HG03066 (cell line): ENCODE data around the gene OPN1MW3.
"Not testable (repeated sequence)": the region's sequence is repeated elsewhere in the genome, so short reads cannot be mapped to it uniquely, and the experiment has no call there.

Experiments
- ATAC-seq: cut with Tn5 transposase; IDR thresholded peaks from one replicate; pipeline ENCODE4 v1.9.1; 2021; ENCODE audit warnings: low read depth; ENCODE audit not compliant: unreplicated experiment

Gene OPN1MW3

GRCh38 chrX:154257282-154257681 lies at the start of gene OPN1MW3:
Gene OPN1MW3, plus strand, starts transcription at chrX:154257582. Its CDS starts 38 bp downstream, at chrX:154257620.
- not testable (repeated sequence) for ATAC-seq

DNA sequence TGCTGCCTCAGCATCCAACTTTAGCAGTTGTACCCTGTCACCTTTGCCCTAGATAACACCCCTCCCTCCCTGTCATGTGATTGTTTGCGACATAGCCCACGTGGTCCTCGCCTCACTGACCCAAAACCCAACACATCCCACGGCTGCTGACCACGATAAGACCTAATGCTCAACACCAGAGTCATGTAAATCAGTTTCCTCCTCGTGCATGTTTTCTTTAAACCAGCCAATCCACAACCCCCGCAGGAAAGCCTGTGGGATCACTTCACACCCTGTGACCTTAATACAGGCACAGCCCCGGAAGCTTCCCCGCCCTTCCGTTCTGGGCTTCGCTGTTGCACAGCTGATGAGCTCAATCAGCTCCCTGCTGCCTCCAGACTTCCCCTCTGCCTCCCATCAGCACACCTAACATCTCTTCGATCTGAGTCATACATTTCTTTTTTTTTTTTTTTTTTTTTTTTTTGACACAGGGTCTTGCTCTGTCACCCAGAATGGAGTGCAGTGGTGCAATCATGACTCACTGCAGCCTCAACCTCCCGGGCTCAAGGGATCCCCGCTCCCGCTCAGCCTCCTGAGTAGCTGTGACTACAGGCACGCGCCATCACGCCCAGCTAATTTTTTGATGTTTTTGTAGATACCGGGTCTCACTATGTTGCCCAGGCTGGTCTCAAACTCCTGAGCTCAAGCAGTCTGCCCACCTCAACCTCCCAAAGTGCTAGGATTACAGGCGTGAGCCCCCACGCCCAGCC lies 47.5 kb upstream of the OPN1MW3 start:
- not testable (repeated sequence) for ATAC-seq

GRCh38 chrX:154211057-154211456 lies 46.3 kb upstream of the OPN1MW3 start:
- ATAC-seq = not testable (repeated sequence)

GRCh38 chrX:154211499-154211898 lies 45.9 kb upstream of the OPN1MW3 start:
- not testable (repeated sequence) for ATAC-seq

DNA sequence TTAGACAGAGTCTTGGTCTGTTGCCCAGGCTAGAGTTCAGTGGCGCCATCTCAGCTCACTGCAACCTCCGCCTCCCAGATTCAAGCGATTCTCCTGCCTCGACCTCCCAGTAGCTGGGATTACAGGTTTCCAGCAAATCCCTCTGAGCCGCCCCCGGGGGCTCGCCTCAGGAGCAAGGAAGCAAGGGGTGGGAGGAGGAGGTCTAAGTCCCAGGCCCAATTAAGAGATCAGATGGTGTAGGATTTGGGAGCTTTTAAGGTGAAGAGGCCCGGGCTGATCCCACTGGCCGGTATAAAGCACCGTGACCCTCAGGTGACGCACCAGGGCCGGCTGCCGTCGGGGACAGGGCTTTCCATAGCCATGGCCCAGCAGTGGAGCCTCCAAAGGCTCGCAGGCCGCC lies 37.9 kb upstream of the OPN1MW3 start, which contains the start of gene OPN1MW2:
Gene OPN1MW2 (plus strand): TSS at position 301 of the 400 bp plus-strand sequence. CDS start 60 bp downstream, at position 361.
- ATAC-seq = not testable (repeated sequence)

DNA sequence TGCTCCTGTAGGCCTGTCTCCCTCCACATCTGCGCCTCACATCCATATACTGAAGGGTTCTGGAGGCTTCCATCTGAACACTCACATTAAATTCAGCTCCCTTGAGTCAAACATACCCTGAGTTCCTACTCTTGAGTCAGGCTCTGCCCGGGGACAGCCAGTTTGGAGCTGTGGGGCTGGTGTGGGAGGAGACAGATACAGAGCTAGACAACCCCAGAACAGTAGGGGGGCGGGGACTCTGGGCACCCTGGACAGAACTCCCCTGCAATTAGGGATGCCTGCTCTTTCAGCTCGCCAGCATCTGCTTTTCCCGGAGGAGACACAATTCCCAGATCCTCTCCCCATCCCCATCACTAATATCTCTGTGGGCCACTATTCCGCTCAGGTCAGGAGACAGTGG lies 32.1 kb upstream of the OPN1MW3 start:
- not testable (repeated sequence) for ATAC-seq

DNA sequence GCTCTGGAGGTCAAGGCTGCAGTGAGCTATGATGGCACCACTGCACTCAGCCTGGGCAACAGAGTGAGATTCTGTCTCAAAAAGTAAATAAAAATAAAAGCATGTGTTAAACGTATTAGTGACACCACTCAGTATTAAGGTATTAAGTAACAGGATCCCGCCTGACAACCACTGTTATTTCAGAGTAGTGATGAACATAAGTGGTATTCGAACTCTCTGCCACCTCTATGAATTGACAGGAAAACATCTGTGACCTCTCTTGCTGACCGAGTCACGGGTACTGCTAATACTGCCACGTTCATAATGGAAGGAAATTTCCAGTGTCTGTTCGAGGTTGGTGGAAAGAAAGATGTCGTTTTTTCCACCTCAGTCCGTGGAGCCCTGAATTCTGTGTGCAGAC lies 30.7 kb upstream of the OPN1MW3 start:
- ATAC-seq = not testable (repeated sequence)

- not testable (repeated sequence) for ATAC-seq
These were observed 25.9 kb upstream of the OPN1MW3 start for GRCh38 chrX:154231443-154231842.

DNA sequence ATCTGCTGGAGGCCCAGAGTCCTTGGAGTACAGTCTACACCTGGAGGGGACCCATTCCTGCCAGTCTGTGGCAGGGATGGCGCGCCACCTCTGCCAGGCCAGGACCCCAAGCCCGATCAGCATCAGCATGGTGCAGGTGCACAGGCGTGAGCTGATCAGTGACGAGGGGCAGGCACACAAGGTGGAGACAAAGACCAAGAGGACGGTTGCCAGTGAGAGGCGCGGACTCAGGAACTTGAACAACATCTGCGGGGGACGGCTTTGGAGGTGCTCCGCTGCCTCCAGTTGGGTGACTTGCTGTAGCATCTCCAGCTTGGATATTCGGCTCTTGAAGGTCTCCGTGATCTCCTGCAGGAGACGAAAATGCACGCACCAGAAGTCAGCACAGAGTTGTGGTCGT lies 23.8 kb upstream of the OPN1MW3 start:
- not testable (repeated sequence) for ATAC-seq

DNA sequence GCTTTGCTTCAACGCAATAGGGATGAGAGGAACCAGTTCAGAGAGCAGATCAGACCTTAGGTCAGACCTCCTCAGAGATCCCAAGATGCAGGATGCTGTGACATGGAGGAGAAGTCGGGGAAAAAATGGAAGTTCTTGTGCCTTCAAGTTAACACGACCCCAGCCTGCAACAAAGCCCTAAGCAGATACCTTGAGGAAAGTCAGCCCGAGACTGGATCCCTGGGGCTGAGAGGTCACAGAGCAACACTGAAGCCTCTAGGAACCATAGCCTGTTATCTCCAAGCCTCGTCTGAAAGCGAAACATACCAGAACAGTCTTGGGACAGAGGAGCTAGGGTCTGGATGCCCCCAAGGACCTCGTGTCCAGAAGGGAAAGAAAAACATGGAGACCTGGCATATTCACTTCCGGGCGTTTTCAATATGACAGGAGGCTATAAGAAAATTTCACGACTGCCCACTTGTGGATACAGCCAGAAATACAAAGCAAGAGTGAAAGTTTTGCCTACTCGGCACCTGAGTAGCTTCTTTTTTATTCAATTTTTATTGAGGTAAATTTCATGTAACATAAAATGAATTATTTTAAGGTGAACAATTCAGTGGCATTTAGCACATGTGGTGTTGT lies 18.3 kb upstream of the OPN1MW3 start:
- ATAC-seq = not testable (repeated sequence)

DNA sequence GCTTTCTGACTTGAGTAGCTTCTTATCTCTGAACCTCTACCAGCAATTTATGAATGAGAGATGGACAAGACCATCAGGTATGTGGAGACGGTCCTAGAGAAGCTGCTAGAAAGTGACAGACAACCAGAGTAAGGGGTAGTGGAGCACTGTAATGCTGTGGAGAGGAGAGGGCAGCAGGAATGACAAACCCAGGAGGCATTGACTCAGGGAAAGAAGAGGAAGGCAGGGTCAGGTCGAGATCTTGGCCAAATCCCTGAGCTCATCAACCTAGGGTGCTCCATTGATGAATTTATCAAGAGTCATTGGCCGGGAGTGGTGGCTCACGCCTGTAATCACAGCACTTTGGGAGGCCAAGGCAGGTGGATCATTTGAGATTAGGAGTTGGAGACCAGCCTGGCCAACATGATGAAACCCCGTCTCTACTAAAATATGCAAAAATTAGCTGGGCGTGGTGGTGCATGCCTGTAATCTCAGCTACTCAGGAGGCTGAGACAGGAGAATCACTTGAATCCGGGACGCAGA lies 17.3 kb upstream of the OPN1MW3 start:
- not testable (repeated sequence) for ATAC-seq

DNA sequence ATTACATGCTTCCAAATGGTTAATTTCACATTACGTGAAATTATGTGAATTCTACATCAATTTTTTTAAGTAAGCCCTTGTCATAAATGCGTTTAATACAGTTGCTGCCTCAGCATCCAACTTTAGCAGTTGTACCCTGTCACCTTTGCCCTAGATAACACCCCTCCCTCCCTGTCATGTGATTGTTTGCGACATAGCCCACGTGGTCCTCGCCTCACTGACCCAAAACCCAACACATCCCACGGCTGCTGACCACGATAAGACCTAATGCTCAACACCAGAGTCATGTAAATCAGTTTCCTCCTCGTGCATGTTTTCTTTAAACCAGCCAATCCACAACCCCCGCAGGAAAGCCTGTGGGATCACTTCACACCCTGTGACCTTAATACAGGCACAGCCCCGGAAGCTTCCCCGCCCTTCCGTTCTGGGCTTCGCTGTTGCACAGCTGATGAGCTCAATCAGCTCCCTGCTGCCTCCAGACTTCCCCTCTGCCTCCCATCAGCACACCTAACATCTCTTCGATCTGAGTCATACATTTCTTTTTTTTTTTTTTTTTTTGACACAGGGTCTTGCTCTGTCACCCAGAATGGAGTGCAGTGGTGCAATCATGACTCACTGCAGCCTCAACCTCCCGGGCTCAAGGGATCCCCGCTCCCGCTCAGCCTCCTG lies 9.9 kb upstream of the OPN1MW3 start:
- ATAC-seq = peak; percentile 75

GRCh38 chrX:154248076-154248475 lies 9.3 kb upstream of the OPN1MW3 start:
- not testable (repeated sequence) for ATAC-seq

DNA sequence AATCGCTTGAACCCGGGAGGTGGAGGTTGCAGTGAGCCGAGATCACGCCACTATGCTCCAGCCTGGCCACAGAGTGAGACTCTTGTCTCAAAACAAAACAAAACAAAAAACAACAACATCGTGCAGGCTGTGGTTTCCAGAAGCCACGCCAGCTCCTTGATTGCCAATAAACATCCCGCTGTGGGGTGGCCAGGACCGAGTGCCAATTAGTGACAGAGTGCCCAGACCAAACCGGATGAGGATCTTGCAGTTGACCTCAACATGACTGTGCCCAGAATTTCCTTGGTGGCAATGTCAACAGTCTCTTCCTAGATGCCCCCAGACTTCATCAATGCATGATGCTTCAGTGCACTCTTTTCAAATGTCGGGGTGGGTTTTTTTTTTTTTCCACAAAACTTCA lies 1.3 kb downstream of the OPN1MW3 start:
- ATAC-seq = not testable (repeated sequence)

- not testable (repeated sequence) for ATAC-seq
These were observed 5.7 kb downstream of the OPN1MW3 start for GRCh38 chrX:154263072-154263471.

GRCh38 chrX:154269245-154269644 lies 11.9 kb downstream of the OPN1MW3 start:
- ATAC-seq = not testable (repeated sequence)

DNA sequence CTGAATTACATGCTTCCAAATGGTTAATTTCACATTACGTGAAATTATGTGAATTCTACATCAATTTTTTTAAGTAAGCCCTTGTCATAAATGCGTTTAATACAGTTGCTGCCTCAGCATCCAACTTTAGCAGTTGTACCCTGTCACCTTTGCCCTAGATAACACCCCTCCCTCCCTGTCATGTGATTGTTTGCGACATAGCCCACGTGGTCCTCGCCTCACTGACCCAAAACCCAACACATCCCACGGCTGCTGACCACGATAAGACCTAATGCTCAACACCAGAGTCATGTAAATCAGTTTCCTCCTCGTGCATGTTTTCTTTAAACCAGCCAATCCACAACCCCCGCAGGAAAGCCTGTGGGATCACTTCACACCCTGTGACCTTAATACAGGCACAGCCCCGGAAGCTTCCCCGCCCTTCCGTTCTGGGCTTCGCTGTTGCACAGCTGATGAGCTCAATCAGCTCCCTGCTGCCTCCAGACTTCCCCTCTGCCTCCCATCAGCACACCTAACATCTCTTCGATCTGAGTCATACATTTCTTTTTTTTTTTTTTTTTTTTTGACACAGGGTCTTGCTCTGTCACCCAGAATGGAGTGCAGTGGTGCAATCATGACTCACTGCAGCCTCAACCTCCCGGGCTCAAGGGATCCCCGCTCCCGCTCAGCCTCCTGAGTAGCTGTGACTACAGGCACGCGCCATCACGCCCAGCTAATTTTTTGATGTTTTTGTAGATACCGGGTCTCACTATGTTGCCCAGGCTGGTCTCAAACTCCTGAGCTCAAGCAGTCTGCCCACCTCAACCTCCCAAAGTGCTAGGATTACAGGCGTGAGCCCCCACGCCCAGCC lies 27.3 kb downstream of the OPN1MW3 start:
- ATAC-seq = not testable (repeated sequence)

DNA sequence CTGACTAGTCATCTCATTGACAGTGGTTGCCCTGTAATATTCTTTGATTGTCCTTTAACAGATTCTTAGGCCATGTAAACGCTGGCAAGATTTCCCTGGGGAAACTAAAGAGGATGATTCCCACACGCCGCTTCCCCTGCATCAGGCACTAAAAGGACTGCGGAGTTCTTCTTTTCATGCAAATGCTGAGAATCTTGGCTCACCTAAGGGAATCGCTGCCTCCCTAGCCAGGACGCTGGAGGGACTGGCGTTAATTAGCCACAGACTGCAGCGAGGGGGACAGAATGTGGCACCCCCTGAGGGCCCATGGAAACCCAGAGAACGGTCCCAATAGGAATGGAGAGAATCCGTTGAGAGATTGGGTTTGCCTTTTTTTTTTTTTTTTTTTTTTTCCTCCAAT lies 29.0 kb downstream of the OPN1MW3 start:
- ATAC-seq = not testable (repeated sequence)

DNA sequence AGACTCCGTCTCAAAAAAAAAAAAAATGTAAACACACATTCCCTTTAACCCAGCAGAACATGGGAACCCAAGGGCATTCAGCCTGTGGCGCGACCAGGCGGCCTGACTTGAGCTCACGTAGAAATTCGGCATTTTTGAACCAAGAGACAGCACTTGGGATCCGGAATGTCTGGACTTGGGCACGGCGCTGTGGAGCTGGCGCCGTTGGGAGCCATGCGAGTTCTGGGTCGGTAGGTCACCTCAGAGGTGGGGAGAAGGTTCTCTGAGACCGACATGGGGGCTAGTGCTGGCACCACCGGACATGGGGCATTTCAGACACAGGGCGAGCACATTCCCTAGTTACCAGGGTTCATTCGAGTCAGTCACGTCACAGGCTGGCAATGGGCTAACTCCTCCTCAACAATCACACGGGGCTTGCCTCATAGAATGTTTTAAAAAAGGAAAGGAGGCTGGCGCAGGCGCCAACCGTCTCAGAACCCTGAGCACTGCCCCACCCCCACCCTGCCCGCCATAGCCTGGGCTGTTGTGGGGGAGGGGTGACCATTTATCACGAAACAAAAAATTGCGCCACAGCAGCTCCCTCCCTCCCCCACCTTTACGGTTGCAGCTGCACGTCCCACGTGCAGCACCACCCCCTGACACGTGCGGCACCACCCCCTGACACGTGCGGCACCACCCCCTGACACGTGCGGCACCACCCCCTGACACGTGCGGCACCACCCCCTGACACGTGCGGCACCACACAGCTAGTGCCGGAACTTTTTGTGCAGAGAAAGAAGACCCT lies 37.6 kb downstream of the OPN1MW3 start, which contains the start of gene TEX28:
Gene TEX28 (minus strand): TSS at position 334 of the 784 bp plus-strand sequence. CDS start 3,007 bp downstream, outside the sequence.
- no peak for ATAC-seq
